ENCODE results near the gene ACTR8.

GRCh38 chr3:53833700-53834099 is 48.3 kb downstream of the ACTR8 start:
- TF ChIP-seq CTCF (IDR thresholded peaks at IDR 0.05) = no peak
- TF ChIP-seq POLR2A (IDR thresholded peaks at IDR 0.05) = no peak
- no peak for TF ChIP-seq POLR2AphosphoS5 (IDR thresholded peaks at IDR 0.05)
- no peak for TF ChIP-seq EP300 (IDR thresholded peaks at IDR 0.05)

All from upper lobe of left lung (tissue), 4 donors.